ENCODE measurements around the gene OR52J3. TPM values are rescaled to one million over a fixed set of nuclear protein-coding genes. Genes with fewer than 3 reads are reported as not detected.

The OR52J3 gene
- total RNA-seq (not detected), polyA plus RNA-seq (not detected)

GRCh38 chr11:5046226-5046625 is at the start of gene OR52J3:
OR52J3 (plus strand) TSS chr11:5046526; CDS start chr11:5046526, 0 bp downstream.
- intact Hi-C loops (cut with micrococcal nuclease): no loop called here
- Histone ChIP-seq H3K27me3 (ENCODE audit: insufficient read depth, low read length) (no peaks in the 10 kb centered on the region), H3K9me3 (ENCODE audit: control insufficient read depth in 1 of 2, low read length in 2 of 2) (no peaks in the 10 kb centered on the region), H3K4me1 (ENCODE audit: insufficient read depth, low read length) (no peaks in the 10 kb centered on the region), H3K27ac (ENCODE audit: low read depth, low read length) (no peak within 1 kb of the TSS), H3K4me3 (ENCODE audit: low read length in 2 of 2) (no peak within 1 kb of the TSS), H3K36me3 (ENCODE audit: insufficient read depth, low read length) (no peaks in the 10 kb centered on the region)
- peaks cover 0 to 5% (median 0%) of the 10 kb centered on the region in 8 donors for H3K9me3 Mint-ChIP-seq
- no peak within 1 kb of the TSS for H3K27ac Mint-ChIP-seq
- H3K27me3 Mint-ChIP-seq: no peaks in the 10 kb centered on the region
- no peaks in the 10 kb centered on the region for H3K36me3 Mint-ChIP-seq
- ChIA-PET POLR2A (ENCODE audit: partially characterized antibody) (no interaction called here), CTCF (ENCODE audit: partially characterized antibody) (no interaction called here)
- no peak for DNase-seq
- H3K4me3 Mint-ChIP-seq: no peak within 1 kb of the TSS
- H3K4me1 Mint-ChIP-seq: no peaks in the 10 kb centered on the region

DNA sequence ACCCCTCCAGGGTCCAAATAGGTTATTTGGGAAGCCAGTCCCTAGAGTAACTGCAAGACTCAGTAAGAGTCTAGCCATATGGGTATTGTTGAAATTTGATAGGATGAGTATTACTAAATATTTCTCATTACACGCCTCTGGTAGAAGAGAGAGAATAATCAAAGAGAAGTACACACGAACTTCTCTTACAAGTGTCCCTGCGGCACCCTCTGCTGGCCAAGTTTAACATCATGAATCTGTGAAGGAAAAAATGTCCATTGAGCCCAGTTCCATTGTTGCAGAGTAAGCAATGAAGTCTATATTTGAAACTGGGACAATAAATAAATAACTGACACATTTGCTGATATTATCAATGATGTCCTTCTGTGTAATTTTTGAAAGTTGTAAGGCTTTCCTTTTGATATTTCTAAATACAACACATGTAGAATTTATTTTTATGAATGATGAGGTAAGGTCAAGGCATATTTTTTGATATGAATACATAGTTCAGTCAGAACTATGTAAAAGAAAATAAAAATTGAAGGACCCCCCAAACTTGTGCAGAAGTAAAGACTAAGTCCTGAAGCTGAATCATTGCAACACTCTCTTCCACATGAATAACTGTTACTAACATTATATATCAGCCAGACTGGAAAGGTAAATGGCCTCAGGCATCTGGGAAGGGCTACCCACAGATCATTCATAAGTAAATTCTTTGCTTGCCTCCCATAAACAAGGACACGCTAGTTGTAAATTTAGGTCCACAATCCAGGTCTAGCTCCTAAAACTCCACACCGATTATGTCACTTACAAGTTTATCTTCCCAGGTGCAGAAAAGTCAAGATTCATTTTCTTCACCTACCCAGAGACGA is 41.7 kb upstream of the OR52J3 start:
- H3K27ac ChIP-seq (ENCODE audit: low read depth, low read length): no peak overlapping the region
- Mint-ChIP-seq H3K4me1 (no peaks in the 10 kb centered on the region), H3K9me3 (no peaks in the 10 kb centered on the region), H3K36me3 (no peaks in the 10 kb centered on the region), H3K27ac (no peak overlapping the region), H3K4me3 (no peak overlapping the region), H3K27me3 (peaks cover 1 to 5% of the 10 kb centered on the region in 2 donors)
- H3K36me3 ChIP-seq (ENCODE audit: insufficient read depth, low read length): no peaks in the 10 kb centered on the region
- intact Hi-C loops (cut with micrococcal nuclease): no loop called here
- no peak for DNase-seq
- no peaks in the 10 kb centered on the region for H3K4me1 ChIP-seq (ENCODE audit: insufficient read depth, low read length)
- ChIA-PET CTCF (ENCODE audit: partially characterized antibody) (no interaction called here), POLR2A (ENCODE audit: partially characterized antibody) (no interaction called here)
- H3K4me3 ChIP-seq (ENCODE audit: low read length in 2 of 2): no peak overlapping the region
- no peaks in the 10 kb centered on the region for H3K27me3 ChIP-seq (ENCODE audit: insufficient read depth, low read length)
- H3K9me3 ChIP-seq (ENCODE audit: control insufficient read depth in 1 of 2, low read length in 2 of 2): no peaks in the 10 kb centered on the region

- intact Hi-C loops (cut with micrococcal nuclease): no loop called here
- Mint-ChIP-seq H3K9me3 (peaks cover 0 to 4% (median 0%) of the 10 kb centered on the region in 8 donors), H3K27ac (no peak overlapping the region), H3K4me1 (no peaks in the 10 kb centered on the region), H3K36me3 (no peaks in the 10 kb centered on the region), H3K27me3 (peaks cover 1 to 5% of the 10 kb centered on the region in 2 donors), H3K4me3 (no peak overlapping the region)
- no peaks in the 10 kb centered on the region for H3K9me3 ChIP-seq (ENCODE audit: control insufficient read depth in 1 of 2, low read length in 2 of 2)
- no peak for DNase-seq
- H3K4me1 ChIP-seq (ENCODE audit: insufficient read depth, low read length): no peaks in the 10 kb centered on the region
- ChIA-PET POLR2A (ENCODE audit: partially characterized antibody) (no interaction called here), CTCF (ENCODE audit: partially characterized antibody) (no interaction called here)
- H3K27me3 ChIP-seq (ENCODE audit: insufficient read depth, low read length): no peaks in the 10 kb centered on the region
- no peak overlapping the region for H3K4me3 ChIP-seq (ENCODE audit: low read length in 2 of 2)
- no peaks in the 10 kb centered on the region for H3K36me3 ChIP-seq (ENCODE audit: insufficient read depth, low read length)
- no peak overlapping the region for H3K27ac ChIP-seq (ENCODE audit: low read depth, low read length)
These were observed 38.8 kb upstream of the OR52J3 start for GRCh38 chr11:5007561-5007960.

GRCh38 chr11:5011254-5011653 is 35.1 kb upstream of the OR52J3 start:
- DNase-seq: no peak
- Mint-ChIP-seq H3K4me1 (no peaks in the 10 kb centered on the region), H3K9me3 (peaks cover 0 to 4% (median 0%) of the 10 kb centered on the region in 8 donors), H3K4me3 (no peak overlapping the region), H3K27me3 (no peaks in the 10 kb centered on the region), H3K36me3 (no peaks in the 10 kb centered on the region), H3K27ac (no peak overlapping the region)
- Histone ChIP-seq H3K4me3 (ENCODE audit: low read length in 2 of 2) (no peak overlapping the region), H3K27ac (ENCODE audit: low read depth, low read length) (no peak overlapping the region), H3K9me3 (ENCODE audit: control insufficient read depth in 1 of 2, low read length in 2 of 2) (no peaks in the 10 kb centered on the region), H3K4me1 (ENCODE audit: insufficient read depth, low read length) (no peaks in the 10 kb centered on the region), H3K27me3 (ENCODE audit: insufficient read depth, low read length) (no peaks in the 10 kb centered on the region), H3K36me3 (ENCODE audit: insufficient read depth, low read length) (no peaks in the 10 kb centered on the region)
- ChIA-PET POLR2A (ENCODE audit: partially characterized antibody) (no interaction called here), CTCF (ENCODE audit: partially characterized antibody) (no interaction called here)
- intact Hi-C loops (cut with micrococcal nuclease): no loop called here

GRCh38 chr11:5013012-5013411 is 33.3 kb upstream of the OR52J3 start:
- POLR2A ChIA-PET (ENCODE audit: partially characterized antibody): no interaction called here
- no peaks in the 10 kb centered on the region for H3K4me1 Mint-ChIP-seq
- H3K36me3 ChIP-seq (ENCODE audit: insufficient read depth, low read length): no peaks in the 10 kb centered on the region
- no peaks in the 10 kb centered on the region for H3K36me3 Mint-ChIP-seq
- DNase-seq: no peak
- H3K9me3 ChIP-seq (ENCODE audit: control insufficient read depth in 1 of 2, low read length in 2 of 2): no peaks in the 10 kb centered on the region
- no peaks in the 10 kb centered on the region for H3K27me3 ChIP-seq (ENCODE audit: insufficient read depth, low read length)
- no peaks in the 10 kb centered on the region for H3K27me3 Mint-ChIP-seq
- no peak overlapping the region for H3K4me3 Mint-ChIP-seq
- peaks cover 0 to 4% (median 0%) of the 10 kb centered on the region in 8 donors for H3K9me3 Mint-ChIP-seq
- CTCF ChIA-PET (ENCODE audit: partially characterized antibody): no interaction called here
- no peak overlapping the region for H3K27ac Mint-ChIP-seq
- intact Hi-C loops (cut with micrococcal nuclease): no loop called here
- no peak overlapping the region for H3K27ac ChIP-seq (ENCODE audit: low read depth, low read length)
- no peaks in the 10 kb centered on the region for H3K4me1 ChIP-seq (ENCODE audit: insufficient read depth, low read length)
- no peak overlapping the region for H3K4me3 ChIP-seq (ENCODE audit: low read length in 2 of 2)

DNA sequence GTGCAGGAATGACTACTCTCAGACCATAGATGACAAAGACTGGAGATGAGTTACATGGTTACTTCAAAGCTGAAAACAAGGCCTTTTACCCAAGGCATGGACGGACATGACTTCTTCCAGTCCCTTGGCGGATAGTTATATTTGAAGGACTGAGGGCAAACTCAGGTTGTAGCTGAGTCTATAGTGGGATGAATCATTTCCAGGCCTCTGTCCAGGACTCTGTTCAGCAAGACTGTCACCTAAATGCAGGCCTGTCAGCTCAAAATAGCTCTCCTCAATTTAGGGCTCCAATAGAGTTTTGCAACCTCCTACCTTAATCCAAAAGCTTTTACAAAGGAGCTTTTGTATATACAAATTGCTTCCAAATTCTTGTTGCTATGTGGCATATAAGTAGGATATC is 24.3 kb upstream of the OR52J3 start:
- no peak overlapping the region for H3K27ac Mint-ChIP-seq
- CTCF ChIA-PET (ENCODE audit: partially characterized antibody): no interaction called here
- no peak overlapping the region for H3K4me3 Mint-ChIP-seq
- Histone ChIP-seq H3K9me3 (ENCODE audit: control insufficient read depth in 1 of 2, low read length in 2 of 2) (peaks cover 0 to 4% of the 10 kb centered on the region in 2 donors), H3K36me3 (ENCODE audit: insufficient read depth, low read length) (no peaks in the 10 kb centered on the region), H3K4me1 (ENCODE audit: insufficient read depth, low read length) (no peaks in the 10 kb centered on the region), H3K4me3 (ENCODE audit: low read length in 2 of 2) (no peak overlapping the region), H3K27ac (ENCODE audit: low read depth, low read length) (no peak overlapping the region), H3K27me3 (ENCODE audit: insufficient read depth, low read length) (no peaks in the 10 kb centered on the region)
- no peak for DNase-seq
- H3K4me1 Mint-ChIP-seq: no peaks in the 10 kb centered on the region
- peaks cover 0 to 42% (median 25%) of the 10 kb centered on the region in 8 donors for H3K9me3 Mint-ChIP-seq
- POLR2A ChIA-PET (ENCODE audit: partially characterized antibody): no interaction called here
- intact Hi-C loops (cut with micrococcal nuclease): no loop called here
- H3K36me3 Mint-ChIP-seq: no peaks in the 10 kb centered on the region
- H3K27me3 Mint-ChIP-seq: no peaks in the 10 kb centered on the region

DNA sequence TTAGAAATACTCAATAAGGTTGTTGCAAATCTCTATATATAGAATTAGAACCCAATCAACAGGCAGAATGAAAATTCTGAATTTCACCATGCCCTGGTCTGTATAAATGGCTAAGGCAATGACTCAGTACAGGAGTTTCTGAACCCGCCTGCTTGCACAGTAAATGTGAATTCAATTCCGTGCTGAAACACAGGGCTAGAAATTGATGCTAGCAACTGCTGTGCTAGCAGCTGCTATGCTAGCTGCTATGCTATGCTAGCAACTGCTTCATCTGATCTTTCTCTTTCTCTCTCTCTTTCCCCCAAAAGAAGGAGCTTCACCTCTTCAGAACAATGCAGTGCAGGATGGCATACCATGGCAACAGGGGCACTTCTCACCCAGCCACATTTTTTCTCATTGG is 9.7 kb upstream of the OR52J3 start:
- no peaks in the 10 kb centered on the region for H3K27me3 Mint-ChIP-seq
- H3K4me3 ChIP-seq (ENCODE audit: low read length in 2 of 2): no peak overlapping the region
- H3K4me3 Mint-ChIP-seq: no peak overlapping the region

More for the DNA sequence above, 9.7 kb upstream of the OR52J3 start:
- no peak for DNase-seq
- Histone ChIP-seq H3K27ac (ENCODE audit: low read depth, low read length) (no peak overlapping the region), H3K36me3 (ENCODE audit: insufficient read depth, low read length) (no peaks in the 10 kb centered on the region), H3K27me3 (ENCODE audit: insufficient read depth, low read length) (no peaks in the 10 kb centered on the region), H3K9me3 (ENCODE audit: control insufficient read depth in 1 of 2, low read length in 2 of 2) (no peaks in the 10 kb centered on the region), H3K4me1 (ENCODE audit: insufficient read depth, low read length) (no peaks in the 10 kb centered on the region)
- no peaks in the 10 kb centered on the region for H3K36me3 Mint-ChIP-seq
- peaks cover 0 to 3% (median 0%) of the 10 kb centered on the region in 8 donors for H3K9me3 Mint-ChIP-seq
- intact Hi-C loops (cut with micrococcal nuclease): no loop called here
- ChIA-PET POLR2A (ENCODE audit: partially characterized antibody) (no interaction called here), CTCF (ENCODE audit: partially characterized antibody) (no interaction called here)
- no peaks in the 10 kb centered on the region for H3K4me1 Mint-ChIP-seq
- no peak overlapping the region for H3K27ac Mint-ChIP-seq
